ENCODE measurements around the gene OR14K1.

The OR14K1 gene

GRCh38 chr1:247716546-247716945, 21.9 kb upstream of the OR14K1 start, which contains the start of gene OR6F1:
TSS of gene OR6F1 (minus strand) at chr1:247716646. CDS start at chr1:247712755, 3,891 bp downstream.
- TF ChIP-seq EP300 (IDR thresholded peaks at IDR 0.05; ENCODE audit: borderline replicate concordance) (no peak), CEBPB (IDR thresholded peaks at IDR 0.05) (no peak), REST (IDR thresholded peaks at IDR 0.05; ENCODE audit: low read depth) (no peak), USF1 (IDR thresholded peaks at IDR 0.05) (no peak), YY1 (IDR thresholded peaks at IDR 0.05; ENCODE audit: low read depth) (no peak), TEAD4 (IDR thresholded peaks at IDR 0.05) (no peak), CREB1 (IDR thresholded peaks at IDR 0.05; ENCODE audit: low read depth) (no peak), NFIC (IDR thresholded peaks at IDR 0.05) (no peak), RAD21 (IDR thresholded peaks at IDR 0.05; ENCODE audit: low read depth) (no peak), TAF1 (IDR thresholded peaks at IDR 0.05; ENCODE audit: low read depth) (no peak), MAX (IDR thresholded peaks at IDR 0.05) (no peak), EGR1 (IDR thresholded peaks at IDR 0.05) (no peak), TCF12 (IDR thresholded peaks at IDR 0.05; ENCODE audit: low read depth) (no peak), FOXM1 (IDR thresholded peaks at IDR 0.05; ENCODE audit: borderline replicate concordance, low read depth) (no peak), ZBTB7A (IDR thresholded peaks at IDR 0.05; ENCODE audit: low read depth) (no peak)

- TF ChIP-seq TCF12 (IDR thresholded peaks at IDR 0.05; ENCODE audit: low read depth) (no peak), TEAD4 (IDR thresholded peaks at IDR 0.05) (no peak), YY1 (IDR thresholded peaks at IDR 0.05; ENCODE audit: low read depth) (no peak), REST (IDR thresholded peaks at IDR 0.05; ENCODE audit: low read depth) (no peak), ZBTB7A (IDR thresholded peaks at IDR 0.05; ENCODE audit: low read depth) (no peak), USF1 (IDR thresholded peaks at IDR 0.05) (no peak), FOXM1 (IDR thresholded peaks at IDR 0.05; ENCODE audit: borderline replicate concordance, low read depth) (no peak), NFIC (IDR thresholded peaks at IDR 0.05) (no peak), RAD21 (IDR thresholded peaks at IDR 0.05; ENCODE audit: low read depth) (no peak), TAF1 (IDR thresholded peaks at IDR 0.05; ENCODE audit: low read depth) (no peak), CREB1 (IDR thresholded peaks at IDR 0.05; ENCODE audit: low read depth) (no peak), CEBPB (IDR thresholded peaks at IDR 0.05) (no peak)
Observed at GRCh38 chr1:247721222-247721621, 17.2 kb upstream of the OR14K1 start.

GRCh38 chr1:247740721-247741120, 2.3 kb downstream of the OR14K1 start:
- no peak for TF ChIP-seq TCF12 (IDR thresholded peaks at IDR 0.05; ENCODE audit: low read depth)
- TF ChIP-seq ZBTB7A (IDR thresholded peaks at IDR 0.05; ENCODE audit: low read depth): no peak
- no peak for TF ChIP-seq FOXM1 (IDR thresholded peaks at IDR 0.05; ENCODE audit: borderline replicate concordance, low read depth)
- TF ChIP-seq CREB1 (IDR thresholded peaks at IDR 0.05; ENCODE audit: low read depth): no peak
- TF ChIP-seq EP300 (IDR thresholded peaks at IDR 0.05; ENCODE audit: borderline replicate concordance): no peak
- TF ChIP-seq TEAD4 (IDR thresholded peaks at IDR 0.05): no peak
- TF ChIP-seq EGR1 (IDR thresholded peaks at IDR 0.05): no peak
- TF ChIP-seq CEBPB (IDR thresholded peaks at IDR 0.05): no peak
- no peak for TF ChIP-seq YY1 (IDR thresholded peaks at IDR 0.05; ENCODE audit: low read depth)
- no peak for TF ChIP-seq MAX (IDR thresholded peaks at IDR 0.05)

GRCh38 chr1:247741756-247742155, 3.3 kb downstream of the OR14K1 start:
- TF ChIP-seq CEBPB (IDR thresholded peaks at IDR 0.05): no peak
- TF ChIP-seq USF1 (IDR thresholded peaks at IDR 0.05): no peak
- no peak for TF ChIP-seq TEAD4 (IDR thresholded peaks at IDR 0.05)
- TF ChIP-seq MAX (IDR thresholded peaks at IDR 0.05): no peak
- TF ChIP-seq EP300 (IDR thresholded peaks at IDR 0.05; ENCODE audit: borderline replicate concordance): no peak
- TF ChIP-seq NFIC (IDR thresholded peaks at IDR 0.05): no peak
- no peak for TF ChIP-seq YY1 (IDR thresholded peaks at IDR 0.05; ENCODE audit: low read depth)
- no peak for TF ChIP-seq ZBTB7A (IDR thresholded peaks at IDR 0.05; ENCODE audit: low read depth)
- no peak for TF ChIP-seq TAF1 (IDR thresholded peaks at IDR 0.05; ENCODE audit: low read depth)
- no peak for TF ChIP-seq REST (IDR thresholded peaks at IDR 0.05; ENCODE audit: low read depth)
- TF ChIP-seq EGR1 (IDR thresholded peaks at IDR 0.05): no peak
- no peak for TF ChIP-seq FOXM1 (IDR thresholded peaks at IDR 0.05; ENCODE audit: borderline replicate concordance, low read depth)
- no peak for TF ChIP-seq CREB1 (IDR thresholded peaks at IDR 0.05; ENCODE audit: low read depth)
- TF ChIP-seq RAD21 (IDR thresholded peaks at IDR 0.05; ENCODE audit: low read depth): no peak
- TF ChIP-seq TCF12 (IDR thresholded peaks at IDR 0.05; ENCODE audit: low read depth): no peak

All from Ishikawa (cell line).